ENCODE measurements around the gene IL1B.

Gene IL1B

DNA sequence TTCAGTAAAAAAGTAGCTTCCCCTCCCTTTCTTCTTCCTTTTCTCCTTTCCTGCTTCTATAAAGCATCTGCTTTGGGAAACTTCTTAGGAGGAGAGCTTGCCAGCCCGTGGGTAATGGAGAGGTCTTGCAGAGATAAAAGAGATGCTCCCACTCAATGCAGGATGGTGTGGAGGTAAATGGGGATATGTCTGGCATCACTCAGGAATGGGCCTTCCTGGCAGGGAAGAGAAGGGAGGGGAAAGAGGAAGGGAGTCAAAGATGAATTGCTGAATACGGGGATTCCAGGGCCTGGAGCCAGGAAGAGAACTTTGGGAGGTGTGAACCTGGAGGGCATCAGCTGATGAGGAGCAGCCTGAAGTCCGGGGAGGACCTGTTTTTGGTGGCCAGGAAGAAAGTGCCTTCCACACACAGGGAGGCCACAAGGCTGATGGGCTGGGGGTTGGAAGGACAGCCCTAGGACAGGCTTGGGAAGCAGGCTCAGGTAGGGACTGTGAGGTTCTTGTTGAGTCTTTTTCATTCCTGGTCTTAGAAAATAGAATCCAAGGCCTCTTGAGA, 25.2 kb downstream of the IL1B start:
- H3K27ac ChIP-seq, result no peak overlapping the region
- no peak for TF ChIP-seq ZFX (IDR thresholded peaks at IDR 0.05)
- no peak for TF ChIP-seq CTCF (conservative IDR thresholded peaks at IDR 0.05)

- no peak overlapping the region for H3K27ac ChIP-seq
- TF ChIP-seq ZFX (IDR thresholded peaks at IDR 0.05), result no peak
- TF ChIP-seq CTCF (conservative IDR thresholded peaks at IDR 0.05), result no peak
Measured at GRCh38 chr2:112809112-112809511, 27.5 kb downstream of the IL1B start.

DNA sequence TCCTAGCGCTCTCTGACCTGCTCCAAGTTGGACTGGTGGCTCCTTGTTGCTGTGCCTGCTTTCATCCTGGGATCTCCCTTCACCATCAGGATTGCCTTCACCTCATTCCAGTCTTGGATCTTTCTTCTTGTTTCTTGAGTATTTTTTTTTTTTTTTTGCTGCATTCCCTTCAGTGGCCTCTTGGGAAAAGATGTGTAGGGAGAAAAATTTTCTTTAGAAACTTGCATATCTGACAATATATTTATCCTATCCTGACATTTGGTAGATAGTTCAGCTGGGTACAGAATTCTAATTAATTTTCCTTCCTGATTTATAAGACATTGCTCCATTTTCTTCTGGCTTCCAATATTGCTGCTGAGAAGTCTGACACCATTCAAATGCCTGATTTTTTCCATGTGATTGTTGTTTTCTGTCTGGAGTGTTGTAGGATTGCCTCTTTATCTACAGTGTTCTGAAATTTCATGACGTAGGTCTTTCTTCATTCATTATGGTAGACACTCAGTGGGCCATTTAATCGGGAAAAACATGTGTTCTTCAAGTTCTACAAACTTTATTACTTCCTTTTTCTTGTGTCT, 29.3 kb downstream of the IL1B start:
- TF ChIP-seq ZFX (IDR thresholded peaks at IDR 0.05) (no peak), CTCF (conservative IDR thresholded peaks at IDR 0.05) (no peak; the same call in 1 of the 2 replicates)
- H3K27ac ChIP-seq, result no peak overlapping the region

DNA sequence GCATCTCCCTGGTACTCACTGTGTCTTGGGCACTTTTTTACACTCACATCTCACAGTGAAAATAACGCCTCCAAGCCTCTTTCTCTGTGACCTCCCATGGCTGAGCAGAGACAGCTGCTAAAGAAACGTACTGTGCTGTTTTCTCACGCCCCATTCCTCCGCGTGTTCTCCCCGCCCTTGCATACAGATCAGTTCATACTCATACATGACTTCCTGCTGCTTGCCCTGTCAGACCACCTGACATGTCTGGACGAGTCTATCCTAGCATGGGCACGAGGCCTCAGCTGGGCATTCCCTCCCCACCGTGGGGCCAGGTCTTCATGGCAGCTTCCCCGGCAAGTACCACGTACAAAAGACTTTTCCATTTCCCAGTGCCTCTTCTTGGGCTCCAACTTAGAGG, 31.0 kb downstream of the IL1B start:
- no peak overlapping the region for H3K27ac ChIP-seq
- no peak for TF ChIP-seq ZFX (IDR thresholded peaks at IDR 0.05)
- no peak for TF ChIP-seq CTCF (conservative IDR thresholded peaks at IDR 0.05)

GRCh38 chr2:112803691-112804521, 32.7 kb downstream of the IL1B start:
- H3K27ac ChIP-seq, result no peak overlapping the region
- TF ChIP-seq CTCF (conservative IDR thresholded peaks at IDR 0.05), result no peak
- no peak for TF ChIP-seq ZFX (IDR thresholded peaks at IDR 0.05)

GRCh38 chr2:112800881-112801583, 35.5 kb downstream of the IL1B start:
- no peak overlapping the region for H3K27ac ChIP-seq
- no peak for TF ChIP-seq CTCF (conservative IDR thresholded peaks at IDR 0.05)
- TF ChIP-seq ZFX (IDR thresholded peaks at IDR 0.05), result no peak

Data from C4-2B (cell line).